ENCODE measurements around the gene NUDT21. TPM values are rescaled to one million over a fixed set of nuclear protein-coding genes. Genes with fewer than 3 reads are reported as not detected.

The NUDT21 gene
- polyA plus RNA-seq, 3 donors: 33.0 to 65.0 (median 55.9) TPM

- Histone ChIP-seq H3K4me2 (replicated peaks; ENCODE audit: extremely low read depth, low read length, poor library complexity, severe bottlenecking) (peak overlapping the region; percentile 84), H3K9me3 (replicated peaks in 1 of 2; ENCODE audit: control insufficient read depth in 1 of 2, insufficient read depth in 1 of 2, low read length in 2 of 2) (no peaks in the 10 kb centered on the region), H2AFZ (ENCODE audit: insufficient read depth, low read depth, low read length, poor library complexity, severe bottlenecking) (peak overlapping the region; percentile 58), H3K79me2 (ENCODE audit: insufficient read depth, low read length) (peaks cover 55% of the 10 kb centered on the region), H3K36me3 (replicated peaks in 1 of 2; ENCODE audit: control insufficient read depth in 1 of 2, insufficient read depth in 2 of 2, low read length in 2 of 2) (peaks cover 0 to 9% of the 10 kb centered on the region in 2 donors), H3K4me3 (replicated peaks in 1 of 3; ENCODE audit: low read depth in 2 of 3, low read length in 3 of 3) (peak overlapping the region; percentile 46 to 97 (median 86)), H3K9ac (ENCODE audit: insufficient read depth, low read length, poor library complexity, severe bottlenecking) (peak overlapping the region; percentile 88), H3K27ac (ENCODE audit: low read depth in 1 of 2, low read length in 2 of 2) (peak overlapping the region; percentile 5 to 60), H4K20me1 (ENCODE audit: insufficient read depth, low read length) (peaks cover 40% of the 10 kb centered on the region), H3K27me3 (ENCODE audit: control insufficient read depth in 2 of 2, insufficient read depth in 2 of 2, low read length in 2 of 2) (no peaks in the 10 kb centered on the region), H3K4me1 (ENCODE audit: control insufficient read depth in 1 of 2, insufficient read depth in 2 of 2, low read length in 2 of 2) (peaks cover 31 to 45% of the 10 kb centered on the region in 2 donors)
- whole genome bisulfite sequencing (ENCODE audit: insufficient coverage): 2% methylated on average over 15 of the region's 16 CpGs
- Mint-ChIP-seq H3K27me3 (ENCODE audit: low read depth in 3 of 3) (peaks cover 0 to 4% (median 0%) of the 10 kb centered on the region in 3 donors), H3K4me3 (peak overlapping the region; percentile 98 to 99), H3K4me1 (peaks cover 46% of the 10 kb centered on the region), H3K9me3 (no peaks in the 10 kb centered on the region), H3K27ac (peak overlapping the region; percentile 15 to 92 (median 82)), H3K36me3 (peaks cover 0 to 5% of the 10 kb centered on the region in 2 donors)
- no peak for TF ChIP-seq CTCF (IDR thresholded peaks at IDR 0.05)
- intact Hi-C loops (cut with micrococcal nuclease): no loop called here
- DNase-seq: no peak
Measured at GRCh38 chr16:56424404-56424764, 26.7 kb downstream of the NUDT21 start.

- H3K4me1 Mint-ChIP-seq: peaks cover 46% of the 10 kb centered on the region
- peak overlapping the region; percentile 84 for H3K4me2 ChIP-seq (replicated peaks; ENCODE audit: extremely low read depth, low read length, poor library complexity, severe bottlenecking)
- 6% methylated on average over 4 of the region's 7 CpGs for WGBS (ENCODE audit: insufficient coverage)
Measured at GRCh38 chr16:56423584-56424403, 27.3 kb downstream of the NUDT21 start.

More at GRCh38 chr16:56423584-56424403, 27.3 kb downstream of the NUDT21 start:
- H3K36me3 Mint-ChIP-seq: peaks cover 0 to 5% of the 10 kb centered on the region in 2 donors
- H3K27ac Mint-ChIP-seq: peak overlapping the region; percentile 81 to 92 (median 84)
- H4K20me1 ChIP-seq (ENCODE audit: insufficient read depth, low read length): peaks cover 46% of the 10 kb centered on the region
- peak; percentile 24 to 71 (median 49) for DNase-seq
- peak overlapping the region; percentile 58 for H2AFZ ChIP-seq (ENCODE audit: insufficient read depth, low read depth, low read length, poor library complexity, severe bottlenecking)
- H3K4me3 ChIP-seq (replicated peaks in 1 of 3; ENCODE audit: low read depth in 2 of 3, low read length in 3 of 3): peak overlapping the region; percentile 46 to 97 (median 86)
- TF ChIP-seq CTCF (IDR thresholded peaks at IDR 0.05): no peak
- no peaks in the 10 kb centered on the region for H3K9me3 Mint-ChIP-seq
- no peaks in the 10 kb centered on the region for H3K9me3 ChIP-seq (replicated peaks in 1 of 2; ENCODE audit: control insufficient read depth in 1 of 2, insufficient read depth in 1 of 2, low read length in 2 of 2)
- peaks cover 31 to 45% of the 10 kb centered on the region in 2 donors for H3K4me1 ChIP-seq (ENCODE audit: control insufficient read depth in 1 of 2, insufficient read depth in 2 of 2, low read length in 2 of 2)
- peaks cover 0 to 4% (median 0%) of the 10 kb centered on the region in 3 donors for H3K27me3 Mint-ChIP-seq (ENCODE audit: low read depth in 3 of 3)
- peak overlapping the region; percentile 88 for H3K9ac ChIP-seq (ENCODE audit: insufficient read depth, low read length, poor library complexity, severe bottlenecking)
- peaks cover 61% of the 10 kb centered on the region for H3K79me2 ChIP-seq (ENCODE audit: insufficient read depth, low read length)
- peak overlapping the region; percentile 5 to 60 for H3K27ac ChIP-seq (ENCODE audit: low read depth in 1 of 2, low read length in 2 of 2)
- peak overlapping the region; percentile 98 to 99 for H3K4me3 Mint-ChIP-seq
- no peaks in the 10 kb centered on the region for H3K27me3 ChIP-seq (ENCODE audit: control insufficient read depth in 2 of 2, insufficient read depth in 2 of 2, low read length in 2 of 2)
- intact Hi-C loops (cut with micrococcal nuclease): no loop called here
- peaks cover 0 to 8% of the 10 kb centered on the region in 2 donors for H3K36me3 ChIP-seq (replicated peaks in 1 of 2; ENCODE audit: control insufficient read depth in 1 of 2, insufficient read depth in 2 of 2, low read length in 2 of 2)
